H1 (cell line): ENCODE data around the gene TSFM. TPM values are rescaled to one million over a fixed set of nuclear protein-coding genes. Genes with fewer than 3 reads are reported as not detected.

Source experiments
- PHF8 ChIP-seq: fragments of 200-600 bp; sonication (generic); conservative IDR thresholded peaks from 2 replicates; pipeline ENCODE4 v1.7.1; 2012; ENCODE audit warnings: low read depth, mild to moderate bottlenecking, inconsistent platforms, low read length, moderate library complexity
- polyA plus RNA-seq, 7 experiments: library from polyadenylated mRNA; depleted of rRNA in 3 of 7; stranded (reverse) in 5 of 7; unstranded in 2 of 7; fragments of >200 nt in 5 of 7; fragments of 200-250 nt in 2 of 7; gene quantifications; 1 replicate in 5 of 7; 2 replicates in 1 of 7; 4 replicates in 1 of 7; pipeline versions ENCODE4 v1.2.1 to v1.2.3, GENCODE V29; 2011 to 2013; ENCODE audit warnings: missing spikeins in 2 of 7, mixed read lengths in 2 of 7
- total RNA-seq: library from RNA; stranded (reverse); fragmentation: NEBNext Ultra II Directional; extraction: Animal tissue kit (Norgen Biotek cat#: 25700); gene quantifications from 2 replicates; pipeline ENCODE4 v1.2.1, GENCODE V29; 2021
- TF ChIP-seq, protein P1 (sequence below): fragments of 300-600 bp; sonication (generic); IDR thresholded peaks from 2 replicates; pipeline ENCODE4 v1.7.1; 2012; ENCODE audit warnings: low read length, moderate library complexity, mild to moderate bottlenecking, inconsistent platforms; ENCODE audit not compliant: insufficient replicate concordance

The TSFM gene
- total and polyA plus RNA-seq, 2 of the 8 experiments (the other 6 are each of a cell fraction or from before 2014, with no cell fraction given): 17.4 to 49.8 TPM

DNA sequence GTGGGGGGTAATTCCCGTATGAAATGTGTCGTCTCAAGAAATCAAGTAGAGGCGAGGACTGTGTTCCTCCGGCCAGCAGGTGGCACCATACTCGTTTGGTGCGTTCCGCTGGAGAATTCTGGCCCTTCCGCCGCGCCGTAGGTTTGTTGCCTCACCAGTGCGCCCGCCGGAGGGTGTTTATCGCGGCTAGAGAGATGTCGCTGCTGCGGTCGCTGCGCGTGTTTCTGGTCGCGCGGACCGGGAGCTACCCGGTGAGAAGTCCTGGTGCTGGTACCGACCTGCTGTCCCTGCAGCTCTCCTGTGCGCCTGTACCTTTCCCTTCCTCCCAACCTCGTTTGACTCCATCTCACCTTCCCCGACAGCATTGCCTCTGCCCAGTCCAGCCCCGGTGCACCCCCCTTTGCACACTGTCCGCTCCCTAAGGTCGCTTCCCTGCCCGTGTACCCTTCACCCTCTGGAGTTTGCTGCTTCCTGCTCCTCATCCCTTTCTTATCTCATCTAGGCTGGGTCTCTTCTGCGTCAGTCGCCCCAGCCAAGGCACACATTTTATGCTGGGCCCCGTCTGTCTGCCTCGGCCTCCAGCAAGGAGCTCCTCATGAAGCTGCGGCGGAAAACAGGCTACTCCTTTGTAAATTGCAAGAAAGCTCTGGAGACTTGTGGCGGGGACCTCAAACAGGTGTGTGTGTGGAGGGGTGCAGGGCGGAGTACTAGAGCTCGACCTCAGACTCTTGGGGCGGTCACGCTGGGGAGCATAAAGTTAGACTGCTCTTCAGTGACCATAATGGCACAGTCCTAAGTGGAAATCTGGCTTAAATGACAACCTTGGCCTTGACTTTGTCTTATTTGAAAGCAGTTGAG, at the start of gene TSFM (continued):
- TF ChIP-seq, protein P1, sequence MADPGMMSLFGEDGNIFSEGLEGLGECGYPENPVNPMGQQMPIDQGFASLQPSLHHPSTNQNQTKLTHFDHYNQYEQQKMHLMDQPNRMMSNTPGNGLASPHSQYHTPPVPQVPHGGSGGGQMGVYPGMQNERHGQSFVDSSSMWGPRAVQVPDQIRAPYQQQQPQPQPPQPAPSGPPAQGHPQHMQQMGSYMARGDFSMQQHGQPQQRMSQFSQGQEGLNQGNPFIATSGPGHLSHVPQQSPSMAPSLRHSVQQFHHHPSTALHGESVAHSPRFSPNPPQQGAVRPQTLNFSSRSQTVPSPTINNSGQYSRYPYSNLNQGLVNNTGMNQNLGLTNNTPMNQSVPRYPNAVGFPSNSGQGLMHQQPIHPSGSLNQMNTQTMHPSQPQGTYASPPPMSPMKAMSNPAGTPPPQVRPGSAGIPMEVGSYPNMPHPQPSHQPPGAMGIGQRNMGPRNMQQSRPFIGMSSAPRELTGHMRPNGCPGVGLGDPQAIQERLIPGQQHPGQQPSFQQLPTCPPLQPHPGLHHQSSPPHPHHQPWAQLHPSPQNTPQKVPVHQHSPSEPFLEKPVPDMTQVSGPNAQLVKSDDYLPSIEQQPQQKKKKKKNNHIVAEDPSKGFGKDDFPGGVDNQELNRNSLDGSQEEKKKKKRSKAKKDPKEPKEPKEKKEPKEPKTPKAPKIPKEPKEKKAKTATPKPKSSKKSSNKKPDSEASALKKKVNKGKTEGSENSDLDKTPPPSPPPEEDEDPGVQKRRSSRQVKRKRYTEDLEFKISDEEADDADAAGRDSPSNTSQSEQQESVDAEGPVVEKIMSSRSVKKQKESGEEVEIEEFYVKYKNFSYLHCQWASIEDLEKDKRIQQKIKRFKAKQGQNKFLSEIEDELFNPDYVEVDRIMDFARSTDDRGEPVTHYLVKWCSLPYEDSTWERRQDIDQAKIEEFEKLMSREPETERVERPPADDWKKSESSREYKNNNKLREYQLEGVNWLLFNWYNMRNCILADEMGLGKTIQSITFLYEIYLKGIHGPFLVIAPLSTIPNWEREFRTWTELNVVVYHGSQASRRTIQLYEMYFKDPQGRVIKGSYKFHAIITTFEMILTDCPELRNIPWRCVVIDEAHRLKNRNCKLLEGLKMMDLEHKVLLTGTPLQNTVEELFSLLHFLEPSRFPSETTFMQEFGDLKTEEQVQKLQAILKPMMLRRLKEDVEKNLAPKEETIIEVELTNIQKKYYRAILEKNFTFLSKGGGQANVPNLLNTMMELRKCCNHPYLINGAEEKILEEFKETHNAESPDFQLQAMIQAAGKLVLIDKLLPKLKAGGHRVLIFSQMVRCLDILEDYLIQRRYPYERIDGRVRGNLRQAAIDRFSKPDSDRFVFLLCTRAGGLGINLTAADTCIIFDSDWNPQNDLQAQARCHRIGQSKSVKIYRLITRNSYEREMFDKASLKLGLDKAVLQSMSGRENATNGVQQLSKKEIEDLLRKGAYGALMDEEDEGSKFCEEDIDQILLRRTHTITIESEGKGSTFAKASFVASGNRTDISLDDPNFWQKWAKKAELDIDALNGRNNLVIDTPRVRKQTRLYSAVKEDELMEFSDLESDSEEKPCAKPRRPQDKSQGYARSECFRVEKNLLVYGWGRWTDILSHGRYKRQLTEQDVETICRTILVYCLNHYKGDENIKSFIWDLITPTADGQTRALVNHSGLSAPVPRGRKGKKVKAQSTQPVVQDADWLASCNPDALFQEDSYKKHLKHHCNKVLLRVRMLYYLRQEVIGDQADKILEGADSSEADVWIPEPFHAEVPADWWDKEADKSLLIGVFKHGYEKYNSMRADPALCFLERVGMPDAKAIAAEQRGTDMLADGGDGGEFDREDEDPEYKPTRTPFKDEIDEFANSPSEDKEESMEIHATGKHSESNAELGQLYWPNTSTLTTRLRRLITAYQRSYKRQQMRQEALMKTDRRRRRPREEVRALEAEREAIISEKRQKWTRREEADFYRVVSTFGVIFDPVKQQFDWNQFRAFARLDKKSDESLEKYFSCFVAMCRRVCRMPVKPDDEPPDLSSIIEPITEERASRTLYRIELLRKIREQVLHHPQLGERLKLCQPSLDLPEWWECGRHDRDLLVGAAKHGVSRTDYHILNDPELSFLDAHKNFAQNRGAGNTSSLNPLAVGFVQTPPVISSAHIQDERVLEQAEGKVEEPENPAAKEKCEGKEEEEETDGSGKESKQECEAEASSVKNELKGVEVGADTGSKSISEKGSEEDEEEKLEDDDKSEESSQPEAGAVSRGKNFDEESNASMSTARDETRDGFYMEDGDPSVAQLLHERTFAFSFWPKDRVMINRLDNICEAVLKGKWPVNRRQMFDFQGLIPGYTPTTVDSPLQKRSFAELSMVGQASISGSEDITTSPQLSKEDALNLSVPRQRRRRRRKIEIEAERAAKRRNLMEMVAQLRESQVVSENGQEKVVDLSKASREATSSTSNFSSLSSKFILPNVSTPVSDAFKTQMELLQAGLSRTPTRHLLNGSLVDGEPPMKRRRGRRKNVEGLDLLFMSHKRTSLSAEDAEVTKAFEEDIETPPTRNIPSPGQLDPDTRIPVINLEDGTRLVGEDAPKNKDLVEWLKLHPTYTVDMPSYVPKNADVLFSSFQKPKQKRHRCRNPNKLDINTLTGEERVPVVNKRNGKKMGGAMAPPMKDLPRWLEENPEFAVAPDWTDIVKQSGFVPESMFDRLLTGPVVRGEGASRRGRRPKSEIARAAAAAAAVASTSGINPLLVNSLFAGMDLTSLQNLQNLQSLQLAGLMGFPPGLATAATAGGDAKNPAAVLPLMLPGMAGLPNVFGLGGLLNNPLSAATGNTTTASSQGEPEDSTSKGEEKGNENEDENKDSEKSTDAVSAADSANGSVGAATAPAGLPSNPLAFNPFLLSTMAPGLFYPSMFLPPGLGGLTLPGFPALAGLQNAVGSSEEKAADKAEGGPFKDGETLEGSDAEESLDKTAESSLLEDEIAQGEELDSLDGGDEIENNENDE: no peak
- TF ChIP-seq PHF8: peak; percentile 98
